HG03039 (cell line): Measurements from ENCODE around the gene SYNE1.
"Not testable (repeated sequence)": the region's sequence is repeated elsewhere in the genome, so short reads cannot be mapped to it uniquely, and the experiment has no call there.

Experiments
- ATAC-seq: cut with Tn5 transposase; IDR thresholded peaks from one replicate; pipeline ENCODE4 v1.9.1; 2021; ENCODE audit warnings: mild to moderate bottlenecking, moderate library complexity; ENCODE audit not compliant: unreplicated experiment

The SYNE1 gene

DNA sequence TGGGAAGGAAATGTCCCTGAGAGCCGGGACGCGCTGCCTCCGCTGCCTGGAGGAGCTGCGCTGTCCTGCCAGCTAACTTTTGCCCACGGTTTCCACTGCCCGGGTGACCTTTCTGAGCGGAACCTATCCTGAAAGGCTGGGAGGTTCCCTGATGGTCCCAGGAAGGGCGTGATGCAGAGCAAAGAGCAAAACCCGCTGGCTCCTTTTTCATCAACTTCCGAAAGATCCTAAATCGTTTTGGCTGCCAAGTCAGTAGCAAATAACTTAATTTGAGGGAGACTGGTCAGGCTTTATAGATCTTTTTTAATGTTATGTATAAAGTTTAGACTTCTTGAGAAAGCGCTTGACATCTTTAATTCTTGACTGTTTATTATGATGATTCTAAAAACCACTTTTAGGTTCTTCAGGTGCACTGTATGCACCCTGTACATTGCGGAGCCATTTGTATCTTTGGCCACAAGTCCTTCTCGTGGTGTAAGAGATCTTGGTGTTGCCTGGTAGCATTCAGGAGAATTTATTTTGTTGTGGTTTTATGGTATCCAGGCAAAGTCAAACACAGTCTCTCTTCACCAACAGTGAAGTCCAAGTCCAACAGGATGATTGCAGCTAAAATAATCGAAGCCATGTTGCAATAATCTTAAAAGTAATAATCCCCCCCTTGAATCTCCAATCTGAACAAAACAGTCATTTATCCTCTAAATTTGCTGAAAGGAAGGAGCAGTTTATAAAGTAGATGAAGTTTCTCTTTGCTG, at the start of gene SYNE1:
TSS of gene SYNE1 (minus strand) at position 67 of the 752 bp plus-strand sequence. CDS start 9,031 bp downstream, outside the sequence.
- ATAC-seq, result no peak

DNA sequence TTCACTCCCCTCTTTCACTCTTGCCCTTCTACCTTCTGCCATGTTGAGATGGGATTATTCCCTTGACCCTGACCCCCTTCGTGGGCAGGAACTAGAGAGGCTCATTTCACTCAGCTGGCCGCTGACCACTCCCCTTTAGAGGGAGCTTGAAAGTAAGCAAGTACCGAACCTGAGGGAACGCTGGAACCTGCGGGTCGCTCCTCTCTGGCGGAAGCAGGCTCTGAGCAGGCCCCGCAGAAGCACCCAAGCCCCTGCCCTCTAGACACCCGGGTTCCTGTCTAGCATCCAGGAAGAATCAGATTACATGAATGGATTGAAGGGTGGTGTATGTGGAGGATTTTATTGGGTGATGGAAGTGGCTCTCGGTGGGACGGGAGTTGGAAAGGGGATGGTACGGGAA, 48.7 kb upstream of the SYNE1 start:
- ATAC-seq, result no peak

- ATAC-seq, result not testable (repeated sequence)
These were observed 45.8 kb upstream of the SYNE1 start for GRCh38 chr6:152682935-152683334.

DNA sequence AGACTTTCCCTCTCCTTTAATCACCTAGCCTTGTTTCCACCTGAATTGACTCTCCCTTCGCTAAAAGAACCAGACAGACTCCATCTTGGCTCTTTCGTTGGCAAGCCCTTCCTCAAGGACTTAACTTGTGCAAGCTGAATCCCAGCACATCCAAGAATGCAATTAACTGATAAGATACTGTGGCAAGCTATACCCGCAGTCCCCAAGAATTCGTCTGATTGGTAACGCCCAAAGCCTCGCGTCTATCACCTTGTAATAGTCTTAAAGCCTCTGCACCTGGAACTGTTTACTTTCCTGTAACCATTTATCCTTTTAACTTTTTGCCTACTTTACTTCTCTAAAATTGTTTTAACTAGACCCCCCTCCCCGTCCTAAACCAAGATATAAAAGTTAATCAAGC, 45.0 kb upstream of the SYNE1 start:
- no peak for ATAC-seq

- no peak for ATAC-seq
These were observed 43.8 kb upstream of the SYNE1 start for GRCh38 chr6:152680879-152681517.

DNA sequence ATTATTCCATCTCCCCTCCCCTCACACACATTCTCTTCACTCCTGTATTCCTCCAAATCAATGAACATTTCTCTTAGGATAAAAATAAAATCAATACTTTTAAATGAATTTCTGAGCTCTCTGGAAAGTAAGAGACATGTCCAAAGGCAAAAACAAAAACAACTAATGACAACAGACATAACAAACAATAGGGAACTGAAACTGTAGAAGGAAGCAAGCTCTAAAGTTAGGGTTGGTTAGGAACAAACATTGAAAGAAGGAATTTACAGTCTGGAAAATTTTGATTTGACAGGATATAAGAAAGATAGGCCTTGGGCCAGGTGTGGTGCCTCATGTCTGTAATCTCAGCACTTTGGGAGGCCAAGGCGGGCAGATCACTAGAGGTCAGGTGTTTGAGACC, 43.0 kb upstream of the SYNE1 start:
- no peak for ATAC-seq

DNA sequence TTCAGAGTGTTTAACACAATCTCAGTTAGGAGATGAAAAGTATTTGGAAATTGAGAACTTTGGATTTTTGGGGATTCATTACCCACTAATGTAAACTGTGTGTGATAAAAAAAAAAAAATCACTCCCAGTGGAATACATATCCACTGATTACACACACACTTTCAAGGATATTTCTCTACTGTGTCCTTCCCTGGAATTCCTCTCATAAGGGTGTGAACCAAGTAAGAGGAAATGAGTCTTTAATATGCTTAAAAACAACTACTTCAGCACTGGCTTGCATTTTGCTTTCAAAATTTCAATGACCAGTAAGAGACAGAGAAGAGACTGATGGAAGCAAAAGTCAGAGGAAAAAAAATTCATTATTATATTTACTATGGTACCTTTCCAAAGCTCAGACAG, 36.1 kb upstream of the SYNE1 start:
- ATAC-seq, result no peak

DNA sequence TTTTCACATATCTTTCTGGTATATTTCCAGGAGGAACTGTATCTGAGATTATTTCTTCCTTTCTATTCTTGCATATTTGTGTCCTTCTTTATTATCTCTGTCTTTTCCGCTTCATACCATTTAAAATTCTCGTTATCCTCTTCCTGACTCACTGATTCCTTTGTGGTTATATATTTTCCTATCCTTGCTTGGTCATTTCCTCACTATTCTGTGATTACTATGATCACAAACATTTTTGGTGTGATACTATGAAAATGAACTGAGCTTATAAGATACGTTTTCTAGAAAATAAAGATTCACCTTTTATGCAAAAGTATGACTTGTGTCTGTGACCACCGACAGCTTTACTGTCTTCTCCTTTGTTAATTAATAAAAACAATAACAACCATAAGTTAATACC, 34.0 kb upstream of the SYNE1 start:
- ATAC-seq, result no peak

- no peak for ATAC-seq
These were observed 32.7 kb upstream of the SYNE1 start for GRCh38 chr6:152669895-152670294.

DNA sequence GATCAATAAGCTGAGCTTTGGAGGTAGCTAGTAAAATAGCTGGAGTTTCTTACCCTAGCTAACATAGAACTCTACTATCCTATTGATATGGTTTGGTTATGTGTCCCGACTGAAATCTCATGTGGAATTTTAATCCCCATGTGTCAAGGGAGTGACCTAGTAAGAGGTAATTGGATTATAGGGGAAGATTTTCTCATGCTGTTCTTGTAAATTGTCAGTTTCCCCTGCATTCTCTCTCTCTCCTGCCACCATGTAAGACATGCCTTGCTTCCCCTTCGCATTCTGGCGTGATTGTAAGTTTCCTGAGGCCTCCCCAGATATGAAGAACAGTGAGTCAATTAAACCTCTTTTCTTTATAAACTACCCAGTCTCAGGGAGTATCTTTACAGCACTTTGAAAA, 24.6 kb upstream of the SYNE1 start:
- ATAC-seq, result no peak

DNA sequence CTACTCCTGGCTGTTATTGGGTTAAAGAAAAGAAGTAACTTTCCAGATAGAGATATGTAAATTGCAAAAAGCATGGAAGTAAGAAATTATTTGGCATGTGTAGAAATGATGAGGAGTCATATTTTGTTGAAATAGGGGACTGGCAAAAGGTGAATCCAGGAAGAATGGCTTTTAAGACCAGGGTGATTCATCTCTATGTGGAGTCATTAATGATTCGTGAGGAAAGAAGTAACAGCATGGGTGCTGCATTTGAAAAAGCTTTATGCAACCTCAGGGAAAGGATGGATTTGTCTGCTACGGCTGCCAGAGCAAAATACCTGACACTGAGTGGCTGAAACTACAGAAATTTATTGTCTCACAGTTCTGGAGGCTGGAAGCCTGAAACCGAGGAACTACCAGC, 14.8 kb upstream of the SYNE1 start:
- ATAC-seq, result no peak

- no peak for ATAC-seq
These were observed 10.9 kb upstream of the SYNE1 start for GRCh38 chr6:152648105-152648504.

- ATAC-seq, result not testable (repeated sequence)
These were observed 9.6 kb upstream of the SYNE1 start for GRCh38 chr6:152646732-152647131.

DNA sequence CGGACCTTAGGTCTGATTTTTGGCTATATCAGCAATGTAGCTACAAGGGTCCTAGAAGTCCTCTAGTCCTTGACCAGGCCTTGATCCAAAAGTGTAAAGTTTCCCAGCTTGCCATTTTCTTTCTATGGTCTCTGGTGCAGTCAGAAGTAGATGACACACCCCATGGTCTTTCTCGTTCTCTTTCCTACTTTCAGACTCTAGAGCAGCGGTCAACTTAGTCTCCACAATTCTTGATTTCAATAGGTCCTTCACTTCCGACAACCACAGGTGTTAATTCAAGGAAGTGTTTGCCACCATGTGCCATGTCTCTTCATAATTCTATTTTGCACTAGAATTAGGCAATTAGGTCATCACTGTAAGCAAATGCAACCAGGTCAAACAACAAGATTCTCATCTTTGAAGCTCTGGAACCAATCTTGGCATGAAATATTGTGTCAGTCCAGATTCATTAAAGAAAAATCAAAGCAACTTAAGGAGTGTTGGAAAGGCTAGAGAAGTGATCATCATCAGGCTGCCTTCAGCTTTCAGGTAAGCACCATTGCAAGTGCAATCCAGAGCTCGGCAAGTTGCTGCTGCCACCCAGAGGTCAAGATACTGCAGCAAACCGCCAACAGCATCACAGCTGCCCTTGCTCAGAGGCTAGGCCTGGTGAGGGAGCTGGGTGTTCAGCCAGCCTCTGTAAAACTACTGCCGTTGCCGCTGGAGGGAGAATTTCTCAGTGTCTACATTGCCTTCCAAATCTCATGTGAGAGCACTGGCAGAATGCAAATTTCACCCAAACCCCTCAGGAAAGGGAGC, 5.6 kb upstream of the SYNE1 start:
- ATAC-seq, result peak; percentile 96

DNA sequence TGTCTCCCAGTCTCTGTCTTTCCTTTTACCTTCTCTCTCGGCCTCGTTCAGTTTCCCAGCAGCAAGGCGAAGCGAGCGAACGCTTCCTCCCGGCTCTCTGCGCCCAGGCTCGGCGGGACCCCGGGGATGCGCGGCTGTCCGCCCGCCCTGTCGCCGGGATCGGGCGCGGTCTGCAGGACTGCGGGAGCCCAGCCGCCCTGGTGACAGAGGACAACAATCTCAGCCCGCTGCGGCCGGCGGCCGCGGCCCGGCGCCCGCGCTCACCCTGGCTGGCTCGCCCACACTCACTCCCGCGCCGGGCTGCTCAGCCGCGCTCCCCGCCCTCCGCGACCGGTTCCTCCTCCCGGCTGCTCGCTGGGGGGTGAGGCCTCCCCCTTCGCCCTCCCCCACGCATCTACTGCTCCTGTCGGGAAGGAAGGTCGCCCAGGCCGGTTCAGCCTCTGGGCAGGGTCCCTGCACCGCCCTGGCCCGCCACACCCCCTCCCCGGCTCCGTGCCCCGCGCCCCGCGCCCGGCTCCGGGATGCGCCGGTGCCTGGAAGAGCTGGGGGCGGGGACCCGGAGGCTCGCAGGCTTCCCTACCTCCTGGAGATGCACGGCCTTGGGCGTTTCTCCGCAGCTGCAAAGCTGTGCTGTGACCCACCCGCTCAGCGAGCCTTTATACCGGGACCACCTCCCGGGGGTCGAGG, 410 bp downstream of the SYNE1 start:
- peak; percentile 40 for ATAC-seq

- peak; percentile 33 for ATAC-seq
These were observed 1.0 kb downstream of the SYNE1 start for GRCh38 chr6:152636021-152636608.

DNA sequence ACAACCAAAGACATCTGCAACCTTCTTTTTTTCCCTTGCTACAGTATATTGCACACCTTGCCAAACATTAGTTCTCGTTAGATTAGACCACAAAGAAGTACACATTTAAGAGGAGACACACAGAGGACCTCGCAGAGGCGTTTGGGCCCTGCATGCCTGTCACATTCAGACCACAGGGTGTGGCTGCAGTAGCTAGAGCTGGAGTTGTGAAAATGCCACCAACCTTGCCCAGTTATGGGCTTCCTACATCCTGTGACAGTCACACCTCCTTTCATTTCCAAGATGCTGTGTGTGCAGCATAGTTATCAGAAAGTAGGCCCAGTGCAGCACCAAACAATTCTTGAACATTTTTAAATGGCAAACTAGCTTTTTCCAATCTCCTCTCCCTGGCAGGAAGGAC, 2.4 kb downstream of the SYNE1 start:
- peak; percentile 68 for ATAC-seq

- ATAC-seq, result no peak
These were observed 4.9 kb downstream of the SYNE1 start for GRCh38 chr6:152632121-152632782.

DNA sequence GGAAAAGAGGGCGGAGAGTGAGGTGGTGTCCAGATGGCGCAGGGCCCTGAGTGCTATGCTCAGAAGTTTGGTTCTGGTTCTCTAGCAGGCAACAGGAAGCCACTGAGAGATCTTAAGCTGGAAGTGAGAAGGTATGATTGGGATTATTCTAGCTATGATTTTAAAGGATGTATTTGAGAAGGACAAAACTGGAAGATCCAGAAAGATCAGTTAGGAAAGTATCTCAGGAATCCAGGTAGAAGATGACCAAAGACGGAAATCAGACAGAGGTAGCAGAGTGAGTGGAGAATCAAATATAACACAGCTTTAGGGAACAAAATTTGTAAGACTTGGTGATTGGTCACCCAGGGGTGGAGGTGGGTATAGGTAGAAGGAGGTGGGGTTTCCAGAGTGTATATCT, 5.8 kb downstream of the SYNE1 start:
- no peak for ATAC-seq

- no peak for ATAC-seq
These were observed 6.3 kb downstream of the SYNE1 start for GRCh38 chr6:152630832-152631231.
